Endothelial cell of umbilical vein (primary cell): ENCODE results near the gene DDX51. TPM values are rescaled to one million over a fixed set of nuclear protein-coding genes. Genes with fewer than 3 reads are reported as not detected.

Source experiments
- BruUV-seq: library from RNA; stranded (reverse); fragments of 400-500 nt; replicated peaks from 2 replicates; lab custom pipeline; 2021; lab: Mats Ljungman, UMichigan
- CTCF ChIA-PET: fragments of 300-600, 350-600 bp; sonication (Branson Sonifier 250); formaldehyde crosslinking; loops from one replicate; lab custom pipeline; 2021; ENCODE audit warnings: antibody characterized with exemption, inconsistent platforms; lab: Charles Lee
- POLR2A ChIA-PET: fragments of 300-600, 350-600 bp; sonication (Branson Sonifier 250); formaldehyde crosslinking; loops from one replicate; lab custom pipeline; 2021; ENCODE audit warnings: antibody characterized with exemption, inconsistent platforms; lab: Charles Lee
- DNase-seq: peaks from one replicate; pipeline ENCODE4 v3.0.0-alpha.2; 2011; ENCODE audit warnings: low read depth, low spot score
- FAIRE-seq: peaks from 2 replicates; lab custom pipeline; 2011; peaks lifted over from hg19 to GRCh38; lab: Jason Lieb, UNC
- H2AFZ ChIP-seq: 2 replicates; pipeline ENCODE4 v1.6.0; 2012; ENCODE audit warnings: low read depth, low read length, control low read depth, inconsistent platforms
- H3K27ac ChIP-seq: 2 replicates; pipeline ENCODE4 v1.5.1; 2011; ENCODE audit warnings: low read depth, mild to moderate bottlenecking, control low read depth, low read length, moderate library complexity; ENCODE audit not compliant: insufficient read depth
- H3K27me3 ChIP-seq, 2 experiments: 2 replicates each; pipeline versions ENCODE4 v1.6.0 to v1.6.1; 2011; ENCODE audit warnings: low read length in 2 of 2, mixed read lengths in 1 of 2; ENCODE audit not compliant: control insufficient read depth in 2 of 2, insufficient read depth in 2 of 2
- H3K36me3 ChIP-seq, 2 experiments: 2 replicates in 1 of 2; 3 replicates in 1 of 2; pipeline ENCODE4 v1.5.1; 2011; ENCODE audit warnings: low read length in 2 of 2, mild to moderate bottlenecking in 1 of 2, moderate library complexity in 1 of 2; ENCODE audit not compliant: control insufficient read depth in 2 of 2, insufficient read depth in 2 of 2; ENCODE audit errors: extremely low read depth in 1 of 2
- H3K4me1 ChIP-seq: 3 replicates; pipeline ENCODE4 v1.5.1; 2011; ENCODE audit warnings: mild to moderate bottlenecking, low read length; ENCODE audit not compliant: control insufficient read depth, insufficient read depth; ENCODE audit errors: extremely low read depth
- H3K4me2 ChIP-seq: 2 replicates; pipeline ENCODE4 v1.6.1; 2011; ENCODE audit warnings: low read length, control low read depth, mixed read lengths; ENCODE audit not compliant: insufficient read depth
- H3K4me3 ChIP-seq, 3 experiments: fragments of 200-600 bp in 1 of 3; sonication (generic), shearing (Covaris generic) in 1 of 3; replicated peaks in 1 of 3; 2 replicates each; pipeline ENCODE4 v1.5.1; 2011 to 2016; ENCODE audit warnings: control low read depth in 3 of 3, low read length in 3 of 3, mild to moderate bottlenecking in 2 of 3, inconsistent platforms in 1 of 3, low read depth in 1 of 3, moderate library complexity in 1 of 3; ENCODE audit not compliant: insufficient read depth in 1 of 3
- H3K79me2 ChIP-seq: 2 replicates; pipeline ENCODE4 v1.6.0; 2012; ENCODE audit warnings: low read length, inconsistent platforms; ENCODE audit not compliant: control insufficient read depth, insufficient read depth
- H3K9ac ChIP-seq: replicated peaks from 2 replicates; pipeline ENCODE3; 2011; ENCODE audit warnings: low read length, control low read depth; ENCODE audit not compliant: insufficient read depth; ENCODE audit errors: extremely low read depth
- H3K9me1 ChIP-seq: replicated peaks from 3 replicates; pipeline ENCODE4 v1.6.0; 2011; ENCODE audit warnings: mild to moderate bottlenecking, low read length; ENCODE audit not compliant: control insufficient read depth, insufficient read depth; ENCODE audit errors: extremely low read depth
- H3K9me3 ChIP-seq: replicated peaks from 2 replicates; pipeline ENCODE4 v1.5.1; 2012; ENCODE audit warnings: low read length, inconsistent platforms; ENCODE audit not compliant: control insufficient read depth, insufficient read depth
- H4K20me1 ChIP-seq: replicated peaks from 2 replicates; pipeline ENCODE3; 2011; ENCODE audit warnings: mild to moderate bottlenecking, low read length; ENCODE audit not compliant: control insufficient read depth, insufficient read depth; ENCODE audit errors: extremely low read depth
- CTCF ChIP-seq, 2 donors: IDR thresholded peaks; 1 replicate in 1 of 2; 2 replicates in 1 of 2; pipeline ENCODE4 v1.5.1; 2011; ENCODE audit warnings: low read length in 2 of 2, mild to moderate bottlenecking in 2 of 2, moderate library complexity in 2 of 2, control low read depth in 1 of 2, inconsistent platforms in 1 of 2, low read depth in 1 of 2; ENCODE audit not compliant: insufficient read depth in 1 of 2; ENCODE audit errors: extremely low read depth in 1 of 2
- EZH2 ChIP-seq: IDR thresholded peaks from 2 replicates; pipeline ENCODE4 v1.6.1; 2012; ENCODE audit warnings: borderline replicate concordance, low read depth, mild to moderate bottlenecking, moderate library complexity, low read length, inconsistent platforms; ENCODE audit not compliant: severe bottlenecking
- FOS ChIP-seq: IDR thresholded peaks from 2 replicates; pipeline ENCODE4 v1.6.1; 2011; ENCODE audit warnings: mild to moderate bottlenecking, low read length, moderate library complexity, borderline replicate concordance; ENCODE audit not compliant: insufficient read depth
- GATA2 ChIP-seq: IDR thresholded peaks from 2 replicates; pipeline ENCODE4 v1.7.0; 2011; ENCODE audit warnings: low read depth, mild to moderate bottlenecking, moderate library complexity, mixed read lengths, low read length; ENCODE audit not compliant: insufficient read length, insufficient read depth
- JUN ChIP-seq: IDR thresholded peaks from 2 replicates; pipeline ENCODE4 v1.6.1; 2011; ENCODE audit warnings: borderline replicate concordance, low read depth; ENCODE audit not compliant: insufficient read length, insufficient read depth
- MAX ChIP-seq: IDR thresholded peaks from 2 replicates; pipeline ENCODE4 v1.6.1; 2011; ENCODE audit not compliant: insufficient read depth, insufficient read length
- MYC ChIP-seq: IDR thresholded peaks from one replicate; pipeline ENCODE4 v1.6.1; 2011; ENCODE audit warnings: mild to moderate bottlenecking, low read depth, low read length
- POLR2A ChIP-seq: IDR thresholded peaks from 2 replicates; pipeline ENCODE4 v1.6.1; 2012; ENCODE audit warnings: low read depth, mild to moderate bottlenecking, control low read depth, low read length
- POLR2AphosphoS5 ChIP-seq: IDR thresholded peaks from 2 replicates; pipeline ENCODE4 v1.6.1; 2012; ENCODE audit warnings: low read depth, mild to moderate bottlenecking, control low read depth, low read length, moderate library complexity; ENCODE audit not compliant: insufficient read depth
- dilution Hi-C: fragments of 300-500 bp; cut with MboI; formaldehyde crosslinking; loops from one replicate; pipeline ENCODE4 v1.15.0; 2019; ENCODE audit warnings: low sequenced_read_pairs; ENCODE audit not compliant: extremely low pct_ligation_motif_present
- intact Hi-C: fragments of 100-400 bp; cut with micrococcal nuclease; formaldehyde crosslinking; loops from one replicate; pipeline ENCODE4 v1.10.0; 2022
- polyA plus RNA-seq, 4 experiments: library from polyadenylated mRNA; depleted of rRNA in 3 of 4; stranded (reverse) in 3 of 4; unstranded in 1 of 4; fragments of >200 nt; gene quantifications; 2 replicates each; pipeline versions ENCODE4 v1.2.1 to v1.2.3, GENCODE V29; 2011 to 2012; ENCODE audit warnings: missing spikeins in 1 of 4
- total RNA-seq: library from RNA; stranded (reverse); gene quantifications from 2 replicates; pipeline ENCODE4 v1.2.3, GENCODE V29; 2021

The DDX51 gene
- total and polyA plus RNA-seq, 2 donors (not counting 3 experiments of a cell fraction or from before 2014, with no cell fraction given) = 11.4 to 23.5 TPM

- no peaks in the 10 kb centered on the region for H3K27me3 ChIP-seq
- intact Hi-C loops (no loop called here), dilution Hi-C loops (no loop called here)
- no TSS peak for BruUV-seq
- H3K36me3 ChIP-seq = peaks cover 0 to 6% of the 10 kb centered on the region in 2 experiments
- no peaks in the 10 kb centered on the region for H3K9me1 ChIP-seq
- CTCF ChIA-PET = interaction anchor here (0.6 kb wide), 1 partner anchor 263 kb away, joined by 3 read pairs; no protein-coding TSS in a partner anchor
- TF ChIP-seq MYC (no peak), JUN (no peak), FOS (no peak), MAX (no peak), CTCF (IDR thresholded peaks at IDR 0.05; ENCODE audit: extremely low read depth in 1 of 2, insufficient read depth in 1 of 2, low read depth in 1 of 2, low read length in 2 of 2) (no peak), EZH2 (no peak), POLR2AphosphoS5 (no peak), POLR2A (no peak), GATA2 (no peak)
- H3K9me3 ChIP-seq = no peaks in the 10 kb centered on the region
- no peak overlapping the region for H3K9ac ChIP-seq
- no peaks in the 10 kb centered on the region for H3K4me1 ChIP-seq
- DNase-seq (no peak), FAIRE-seq (no peak)
- H4K20me1 ChIP-seq = no peaks in the 10 kb centered on the region
- H3K79me2 ChIP-seq = no peaks in the 10 kb centered on the region
- no peak overlapping the region for H3K4me3 ChIP-seq
- no peak overlapping the region for H2AFZ ChIP-seq
- no peak overlapping the region for H3K27ac ChIP-seq
- POLR2A ChIA-PET = no interaction called here
- H3K4me2 ChIP-seq = no peak overlapping the region
Measured at GRCh38 chr12:132151145-132151765, 7.1 kb upstream of the DDX51 start.
